ENCODE results near the gene LRP11.

DNA sequence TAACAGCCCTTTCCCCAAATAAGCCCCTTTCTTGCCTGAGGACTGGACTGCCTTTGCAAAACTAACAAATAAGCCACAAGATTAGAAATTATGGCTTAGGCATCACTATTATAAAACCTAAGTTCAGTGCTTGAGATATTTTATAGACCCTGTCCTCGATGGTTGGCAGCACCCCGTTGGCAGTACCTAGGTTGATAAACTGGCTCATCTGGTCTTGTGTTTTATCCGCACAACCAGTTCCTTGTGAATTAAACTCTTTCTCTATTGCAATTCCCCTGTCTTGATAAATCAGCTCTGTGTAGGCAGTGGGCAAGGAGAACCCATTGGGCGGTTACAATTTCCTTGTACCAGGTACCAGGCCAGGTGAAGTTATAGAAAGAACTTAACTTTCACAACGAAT is 6.6 kb downstream of the LRP11 start:
- TF ChIP-seq, protein P1, sequence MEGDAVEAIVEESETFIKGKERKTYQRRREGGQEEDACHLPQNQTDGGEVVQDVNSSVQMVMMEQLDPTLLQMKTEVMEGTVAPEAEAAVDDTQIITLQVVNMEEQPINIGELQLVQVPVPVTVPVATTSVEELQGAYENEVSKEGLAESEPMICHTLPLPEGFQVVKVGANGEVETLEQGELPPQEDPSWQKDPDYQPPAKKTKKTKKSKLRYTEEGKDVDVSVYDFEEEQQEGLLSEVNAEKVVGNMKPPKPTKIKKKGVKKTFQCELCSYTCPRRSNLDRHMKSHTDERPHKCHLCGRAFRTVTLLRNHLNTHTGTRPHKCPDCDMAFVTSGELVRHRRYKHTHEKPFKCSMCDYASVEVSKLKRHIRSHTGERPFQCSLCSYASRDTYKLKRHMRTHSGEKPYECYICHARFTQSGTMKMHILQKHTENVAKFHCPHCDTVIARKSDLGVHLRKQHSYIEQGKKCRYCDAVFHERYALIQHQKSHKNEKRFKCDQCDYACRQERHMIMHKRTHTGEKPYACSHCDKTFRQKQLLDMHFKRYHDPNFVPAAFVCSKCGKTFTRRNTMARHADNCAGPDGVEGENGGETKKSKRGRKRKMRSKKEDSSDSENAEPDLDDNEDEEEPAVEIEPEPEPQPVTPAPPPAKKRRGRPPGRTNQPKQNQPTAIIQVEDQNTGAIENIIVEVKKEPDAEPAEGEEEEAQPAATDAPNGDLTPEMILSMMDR (IDR thresholded peaks at IDR 0.05; ENCODE audit: low read length): no peak
- no peak for TF ChIP-seq EZH2 (IDR thresholded peaks at IDR 0.05; ENCODE audit: borderline replicate concordance, low read length)

All from OCI-LY1 (cell line).